Measurements from ENCODE around the gene ARL14EP. TPM values are rescaled to one million over a fixed set of nuclear protein-coding genes. Genes with fewer than 3 reads are reported as not detected.

Gene ARL14EP
- total RNA-seq, 1 donor from 2014 or later, result 54.8 TPM

- Histone ChIP-seq H3K4me3 (no peak overlapping the region), H2AFZ (replicated peaks) (no peak overlapping the region), H3F3A (ENCODE audit: low read depth) (no peaks in the 10 kb centered on the region), H3K36me3 (no peaks in the 10 kb centered on the region), H3K4me1 (no peaks in the 10 kb centered on the region), H3K27me3 (no peaks in the 10 kb centered on the region), H3K9me3 (ENCODE audit: low read depth) (no peaks in the 10 kb centered on the region), H3K4me2 (no peak overlapping the region), H3K9ac (no peak overlapping the region), H4K20me1 (ENCODE audit: low read depth) (no peaks in the 10 kb centered on the region), H3K27ac (no peak overlapping the region), H3K79me2 (ENCODE audit: low read depth) (no peaks in the 10 kb centered on the region)
- Mint-ChIP-seq H3K4me1 (no peaks in the 10 kb centered on the region), H3K4me3 (no peak overlapping the region), H3K9me3 (no peaks in the 10 kb centered on the region), H3K27ac (no peak overlapping the region), H3K36me3 (no peaks in the 10 kb centered on the region), H3K27me3 (ENCODE audit: insufficient read depth, low read depth) (no peaks in the 10 kb centered on the region)
- TF ChIP-seq CTCF (IDR thresholded peaks at IDR 0.05) (no peak), EZH2 (IDR thresholded peaks at IDR 0.05) (no peak), EZH2phosphoT487 (IDR thresholded peaks at IDR 0.05) (no peak)
- no peak for DNase-seq (ENCODE audit: low spot score)
Measured at GRCh38 chr11:30295178-30295885, 27.6 kb upstream of the ARL14EP start.

GRCh38 chr11:30304620-30305019 is 18.3 kb upstream of the ARL14EP start:
- no peak overlapping the region for H3K9ac ChIP-seq
- H3K27me3 Mint-ChIP-seq (ENCODE audit: insufficient read depth, low read depth), result no peaks in the 10 kb centered on the region
- H3K27ac Mint-ChIP-seq, result no peak overlapping the region
- no peak overlapping the region for H3K27ac ChIP-seq
- H2AFZ ChIP-seq (replicated peaks), result no peak overlapping the region
- H3K4me1 ChIP-seq, result no peaks in the 10 kb centered on the region
- H3K36me3 ChIP-seq, result no peaks in the 10 kb centered on the region
- H4K20me1 ChIP-seq (ENCODE audit: low read depth), result no peaks in the 10 kb centered on the region
- no peaks in the 10 kb centered on the region for H3F3A ChIP-seq (ENCODE audit: low read depth)
- H3K36me3 Mint-ChIP-seq, result no peaks in the 10 kb centered on the region
- no peaks in the 10 kb centered on the region for H3K9me3 Mint-ChIP-seq
- no peak for DNase-seq (ENCODE audit: low spot score)
- no peaks in the 10 kb centered on the region for H3K4me1 Mint-ChIP-seq
- no peak overlapping the region for H3K4me3 Mint-ChIP-seq
- H3K9me3 ChIP-seq (ENCODE audit: low read depth), result no peaks in the 10 kb centered on the region
- no peak overlapping the region for H3K4me2 ChIP-seq
- H3K27me3 ChIP-seq, result peaks cover 5% of the 10 kb centered on the region
- TF ChIP-seq CTCF (IDR thresholded peaks at IDR 0.05) (no peak), EZH2phosphoT487 (IDR thresholded peaks at IDR 0.05) (no peak), EZH2 (IDR thresholded peaks at IDR 0.05) (no peak)
- no peak overlapping the region for H3K4me3 ChIP-seq
- H3K79me2 ChIP-seq (ENCODE audit: low read depth), result no peaks in the 10 kb centered on the region

- Histone ChIP-seq H3K27me3 (peaks cover 9% of the 10 kb centered on the region), H3K36me3 (no peaks in the 10 kb centered on the region), H3K27ac (no peak overlapping the region), H3F3A (ENCODE audit: low read depth) (no peaks in the 10 kb centered on the region), H3K4me1 (no peaks in the 10 kb centered on the region), H3K4me3 (no peak overlapping the region), H3K9me3 (ENCODE audit: low read depth) (no peaks in the 10 kb centered on the region), H4K20me1 (ENCODE audit: low read depth) (no peaks in the 10 kb centered on the region), H3K4me2 (no peak overlapping the region), H3K79me2 (ENCODE audit: low read depth) (no peaks in the 10 kb centered on the region), H3K9ac (no peak overlapping the region), H2AFZ (replicated peaks) (no peak overlapping the region)
- Mint-ChIP-seq H3K27ac (no peak overlapping the region), H3K4me1 (no peaks in the 10 kb centered on the region), H3K9me3 (peaks cover 2% of the 10 kb centered on the region), H3K4me3 (no peak overlapping the region), H3K27me3 (ENCODE audit: insufficient read depth, low read depth) (no peaks in the 10 kb centered on the region), H3K36me3 (no peaks in the 10 kb centered on the region)
- no peak for DNase-seq (ENCODE audit: low spot score)
- no peak for TF ChIP-seq EZH2phosphoT487 (IDR thresholded peaks at IDR 0.05)
Measured at GRCh38 chr11:30310623-30311022, 12.3 kb upstream of the ARL14EP start.

- DNase-seq (ENCODE audit: low spot score), result no peak
- peaks cover 2% of the 10 kb centered on the region for H3K9me3 Mint-ChIP-seq
- H3K4me3 Mint-ChIP-seq, result no peak overlapping the region
- Histone ChIP-seq H3K4me2 (no peak overlapping the region), H3K4me3 (no peak overlapping the region), H3K27ac (no peak overlapping the region), H3K4me1 (no peaks in the 10 kb centered on the region), H3K79me2 (ENCODE audit: low read depth) (no peaks in the 10 kb centered on the region), H3K27me3 (peaks cover 15% of the 10 kb centered on the region), H4K20me1 (ENCODE audit: low read depth) (no peaks in the 10 kb centered on the region), H3F3A (ENCODE audit: low read depth) (no peaks in the 10 kb centered on the region), H3K9me3 (ENCODE audit: low read depth) (no peaks in the 10 kb centered on the region), H3K9ac (no peak overlapping the region), H3K36me3 (no peaks in the 10 kb centered on the region), H2AFZ (replicated peaks) (no peak overlapping the region)
- TF ChIP-seq CTCF (IDR thresholded peaks at IDR 0.05), result no peak
- no peak for TF ChIP-seq EZH2phosphoT487 (IDR thresholded peaks at IDR 0.05)
- no peak for TF ChIP-seq EZH2 (IDR thresholded peaks at IDR 0.05)
- H3K4me1 Mint-ChIP-seq, result no peaks in the 10 kb centered on the region
- H3K27ac Mint-ChIP-seq, result no peak overlapping the region
- no peaks in the 10 kb centered on the region for H3K36me3 Mint-ChIP-seq
- no peaks in the 10 kb centered on the region for H3K27me3 Mint-ChIP-seq (ENCODE audit: insufficient read depth, low read depth)
Measured at GRCh38 chr11:30311189-30311588, 11.7 kb upstream of the ARL14EP start.

All from neural progenitor cell (in vitro differentiated cells).